GM15510 (cell line): ENCODE data around the gene PHETA1.

Experiments
- POLR2A ChIP-seq: IDR thresholded peaks from 3 replicates; pipeline ENCODE4 v1.6.1; 2011; ENCODE audit warnings: borderline replicate concordance; ENCODE audit not compliant: insufficient read length; ENCODE audit errors: extremely low read depth

PHETA1 gene

GRCh38 chr12:111322336-111323250 lies 46.3 kb downstream of the PHETA1 start:
- no peak for TF ChIP-seq POLR2A

- no peak for TF ChIP-seq POLR2A
Measured at GRCh38 chr12:111321317-111321716, 47.6 kb downstream of the PHETA1 start.

GRCh38 chr12:111320258-111321050 lies 48.4 kb downstream of the PHETA1 start:
- no peak for TF ChIP-seq POLR2A

- TF ChIP-seq POLR2A: no peak
Measured at GRCh38 chr12:111319600-111320257, 49.2 kb downstream of the PHETA1 start.

- TF ChIP-seq POLR2A: no peak
Measured at GRCh38 chr12:111318450-111318849, 50.4 kb downstream of the PHETA1 start.

GRCh38 chr12:111316671-111317070 lies 52.2 kb downstream of the PHETA1 start:
- no peak for TF ChIP-seq POLR2A

- TF ChIP-seq POLR2A: no peak
Measured at GRCh38 chr12:111314953-111315539, 53.8 kb downstream of the PHETA1 start.

GRCh38 chr12:111313833-111314259 lies 55.0 kb downstream of the PHETA1 start:
- no peak for TF ChIP-seq POLR2A

- TF ChIP-seq POLR2A: no peak
Measured at GRCh38 chr12:111312708-111313107, 56.2 kb downstream of the PHETA1 start.

- no peak for TF ChIP-seq POLR2A
Measured at GRCh38 chr12:111312016-111312415, 56.9 kb downstream of the PHETA1 start.

- TF ChIP-seq POLR2A: no peak
Measured at GRCh38 chr12:111311011-111311410, 57.9 kb downstream of the PHETA1 start.
